HG02973 (cell line): ENCODE data around the gene VEGFD.
"Not testable (repeated sequence)": the region's sequence is repeated elsewhere in the genome, so short reads cannot be mapped to it uniquely, and the experiment has no call there.

Experiments used
- ATAC-seq: cut with Tn5 transposase; IDR thresholded peaks from one replicate; pipeline ENCODE4 v1.9.1; 2021; ENCODE audit warnings: moderate library complexity; ENCODE audit not compliant: unreplicated experiment

The VEGFD gene

DNA sequence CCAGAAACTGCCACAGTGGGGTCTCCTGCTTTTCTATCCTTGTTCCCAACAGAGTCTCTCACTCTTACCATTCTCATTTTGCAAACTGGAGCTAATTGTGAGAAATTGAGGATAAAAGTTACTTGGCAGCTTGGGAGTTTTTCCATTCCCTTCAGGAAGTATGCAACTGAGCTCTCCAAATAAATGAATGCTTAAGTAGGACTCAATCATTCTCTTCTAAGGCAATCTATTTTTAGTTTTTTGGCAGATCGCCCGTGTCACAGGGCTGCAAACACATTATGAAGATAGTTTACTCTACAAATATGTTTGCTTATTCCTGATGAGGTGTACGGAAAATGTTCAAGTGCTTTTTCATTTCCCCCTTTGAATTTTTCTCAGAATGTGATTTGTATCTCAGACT, 74.1 kb downstream of the VEGFD start:
- ATAC-seq: no peak

DNA sequence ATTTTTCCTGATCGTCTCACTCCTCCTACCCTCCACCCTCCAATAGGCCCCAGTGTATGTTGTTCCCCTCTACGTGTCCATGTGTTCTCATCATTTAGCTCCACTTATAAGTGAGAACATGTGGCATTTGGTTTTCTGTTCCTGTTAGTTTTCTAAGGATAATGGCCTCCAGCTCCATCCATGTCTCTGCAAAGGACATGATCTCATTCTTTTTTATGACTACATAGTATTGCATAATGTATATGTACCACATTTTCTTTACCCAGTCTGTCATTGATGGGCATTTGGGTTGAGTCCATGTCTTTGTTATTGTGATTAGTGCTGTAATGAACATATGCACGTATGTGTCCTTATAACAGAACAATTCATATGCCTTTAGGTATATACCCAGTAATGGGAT, 78.3 kb downstream of the VEGFD start:
- not testable (repeated sequence) for ATAC-seq

DNA sequence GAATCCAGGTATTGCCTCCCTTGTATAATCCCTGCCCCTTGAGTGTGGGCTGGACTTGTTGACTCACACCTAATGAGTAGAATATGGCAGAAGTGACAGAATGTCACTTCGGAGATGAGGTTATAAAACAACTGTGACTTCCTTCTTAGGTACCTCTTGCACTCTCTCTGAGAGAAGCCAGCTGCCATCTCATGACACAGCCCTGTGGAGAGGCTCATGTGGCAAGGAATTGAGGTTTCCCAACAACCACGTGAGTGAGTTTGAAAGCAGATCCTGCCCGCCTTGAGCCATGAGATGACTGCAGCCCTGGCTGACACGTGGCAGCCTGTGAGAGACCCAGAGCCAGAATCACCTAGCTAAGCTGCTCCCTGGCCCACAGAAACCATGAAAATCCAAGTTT, 82.3 kb downstream of the VEGFD start:
- ATAC-seq: no peak

DNA sequence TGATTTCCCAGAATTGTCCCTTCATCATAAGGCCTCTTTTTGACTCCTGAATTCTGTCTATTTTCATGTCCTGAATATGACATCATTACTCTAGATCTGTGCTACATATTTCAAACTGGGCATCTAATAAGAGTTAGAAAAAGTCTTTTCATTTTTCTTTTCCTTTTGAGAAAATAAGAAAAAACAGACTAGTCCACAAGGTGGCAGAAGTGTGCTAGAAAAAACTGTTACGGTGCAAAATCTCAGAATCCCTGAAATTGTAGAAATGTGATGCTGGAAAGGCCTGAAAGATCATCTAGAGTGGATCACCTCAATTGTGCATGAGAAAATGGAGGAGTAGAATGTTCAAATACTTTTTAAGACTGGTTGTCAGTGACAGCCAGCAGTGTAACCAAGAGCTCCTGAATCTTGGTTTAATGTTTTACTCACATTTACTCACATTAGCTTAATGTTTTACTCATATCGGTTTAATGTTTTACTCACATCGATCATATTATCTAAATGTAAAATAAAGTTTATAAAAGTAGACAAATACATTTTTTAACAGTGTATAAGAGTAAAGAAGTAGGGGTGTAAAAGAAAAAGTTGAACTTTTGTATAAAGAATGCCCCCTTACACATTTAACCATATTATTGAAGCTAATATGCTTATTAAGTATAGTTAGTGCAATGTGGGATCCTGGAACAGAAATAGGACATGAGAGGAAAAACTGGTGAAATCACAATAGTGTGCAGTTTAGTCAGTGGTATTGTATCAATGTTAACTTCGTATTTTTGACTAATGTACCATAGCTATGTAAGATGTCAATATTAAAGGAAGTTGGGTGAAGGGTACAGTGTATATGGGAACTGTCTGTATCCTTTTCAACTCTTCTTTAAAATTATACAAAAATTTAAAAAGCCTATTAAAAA, 84.0 kb downstream of the VEGFD start:
- ATAC-seq: no peak

DNA sequence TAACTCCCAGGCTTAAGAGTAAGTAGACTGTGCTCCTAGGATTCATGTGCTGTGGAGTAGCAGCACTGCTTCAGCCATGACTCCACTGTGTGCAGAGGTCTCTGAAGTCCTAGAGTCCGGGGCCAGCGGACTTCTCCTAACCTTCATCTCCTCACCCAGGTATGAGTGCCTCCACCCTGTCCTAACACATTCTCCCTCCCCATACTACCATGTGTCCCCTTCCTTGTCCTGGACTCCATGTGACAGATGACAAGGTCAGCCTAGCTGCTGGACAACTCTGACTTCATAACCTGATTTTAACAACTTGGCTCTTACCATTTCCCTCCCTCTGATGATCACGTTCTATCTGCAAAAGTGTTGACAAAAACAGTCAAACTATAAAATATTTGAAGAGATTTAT, 85.4 kb downstream of the VEGFD start:
- no peak for ATAC-seq

DNA sequence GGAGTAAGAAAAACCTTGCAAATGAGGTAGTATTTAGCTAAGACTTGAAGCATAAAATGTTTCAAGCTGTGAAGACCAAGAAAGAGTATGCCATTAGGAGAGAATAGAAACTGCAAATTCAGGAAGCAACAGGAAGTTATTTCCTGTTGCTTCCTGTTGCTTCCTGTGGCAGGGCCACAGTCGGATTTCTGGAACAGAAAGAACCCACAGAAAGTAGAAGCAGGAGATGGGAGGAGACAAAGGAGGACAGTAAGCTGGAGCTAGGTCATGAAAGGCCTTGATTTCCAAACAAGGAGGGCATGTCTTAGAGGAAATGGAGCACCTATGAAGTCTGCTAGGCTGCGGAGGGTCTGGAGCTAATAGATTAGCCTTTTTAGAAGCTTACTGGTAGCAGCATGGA, 86.0 kb downstream of the VEGFD start:
- no peak for ATAC-seq
